HCT116 (cell line): ENCODE results near the gene ACKR4.

Experiments
- CEBPB ChIP-seq: IDR thresholded peaks from 2 replicates; pipeline ENCODE4 v1.6.1; 2012; ENCODE audit warnings: low read depth
- ELF1 ChIP-seq: IDR thresholded peaks from 2 replicates; pipeline ENCODE4 v1.6.1; 2012; ENCODE audit warnings: low read depth, borderline replicate concordance
- EZH2 ChIP-seq: fragments of 200-600 bp; sonication (generic); IDR thresholded peaks from 2 replicates; pipeline ENCODE4 v1.6.1; 2017; ENCODE audit warnings: antibody characterized with exemption, mixed run types
- EZH2phosphoT487 ChIP-seq: fragments of 200-600 bp; IDR thresholded peaks from 2 replicates; pipeline ENCODE4 v1.6.1; 2018; ENCODE audit warnings: antibody characterized with exemption, borderline replicate concordance
- POLR2AphosphoS5 ChIP-seq: IDR thresholded peaks from 2 replicates; pipeline ENCODE4 v1.6.1; 2011; ENCODE audit warnings: mild to moderate bottlenecking, low read depth, low read length, moderate library complexity
- RAD21 ChIP-seq: IDR thresholded peaks from 2 replicates; pipeline ENCODE4 v1.6.1; 2012; ENCODE audit warnings: low read depth, mild to moderate bottlenecking
- SIN3A ChIP-seq: IDR thresholded peaks from 2 replicates; pipeline ENCODE4 v1.6.1; 2012; ENCODE audit warnings: low read depth
- SRF ChIP-seq: IDR thresholded peaks from 2 replicates; pipeline ENCODE4 v1.6.1; 2012; ENCODE audit warnings: low read depth
- ZNF274 ChIP-seq: fragments of 200-500 bp; sonication (Bioruptor generic); IDR thresholded peaks from 2 replicates; pipeline ENCODE4 v1.6.1; 2014; ENCODE audit warnings: mild to moderate bottlenecking, low read depth, low read length, inconsistent platforms
- TF ChIP-seq, protein P1 (sequence below), 3 experiments: fragments of 200-600 bp in 1 of 3; sonication (generic) in 1 of 3; IDR thresholded peaks in 2 of 3; conservative IDR thresholded peaks in 1 of 3; 2 replicates each; pipeline ENCODE4 v1.5.1; 2012 to 2017; ENCODE audit warnings: low read depth in 2 of 3, low read length in 2 of 3, antibody characterized with exemption in 1 of 3, borderline replicate concordance in 1 of 3, control low read depth in 1 of 3, mild to moderate bottlenecking in 1 of 3, mixed read lengths in 1 of 3, mixed run types in 1 of 3, moderate library complexity in 1 of 3; ENCODE audit not compliant: insufficient read depth in 1 of 3
- TF ChIP-seq, protein P2 (sequence below): IDR thresholded peaks from 2 replicates; pipeline ENCODE4 v1.6.1; 2011; ENCODE audit warnings: mild to moderate bottlenecking, low read length, moderate library complexity; ENCODE audit not compliant: insufficient replicate concordance; ENCODE audit errors: extremely low read depth

DNA sequence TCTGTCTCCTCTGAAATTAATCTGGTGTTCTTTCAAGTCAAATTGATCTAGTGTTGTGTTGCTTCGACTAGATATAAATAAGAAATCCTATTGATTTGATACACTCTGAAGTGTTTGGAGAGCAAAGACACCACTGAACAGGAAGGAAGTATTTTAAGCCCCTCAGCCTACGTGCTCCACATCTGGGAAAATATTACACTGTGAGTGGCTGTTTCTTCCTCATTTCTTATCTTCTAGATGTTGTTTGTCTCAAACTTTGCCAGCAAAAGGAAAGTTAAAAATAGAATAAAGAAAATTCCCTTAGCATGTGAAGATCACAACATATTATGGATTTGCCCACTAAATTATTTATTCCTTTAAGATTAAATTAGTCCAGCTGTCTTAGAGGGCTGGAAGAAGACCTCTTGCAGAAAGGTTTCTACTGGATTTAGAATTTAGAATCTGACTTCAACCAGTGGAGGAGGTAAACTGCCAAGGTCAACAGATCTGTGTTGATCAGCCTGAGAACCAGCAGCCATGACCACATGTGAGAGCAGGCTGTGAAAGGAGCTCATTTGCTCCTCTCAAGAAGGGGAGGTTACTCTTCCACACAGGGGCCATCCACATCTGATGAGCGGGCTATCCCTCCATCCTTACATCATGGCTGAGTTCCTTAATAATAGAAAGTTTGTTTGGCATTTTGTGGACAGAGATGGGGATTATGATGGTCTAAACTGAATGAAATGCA, 46.3 kb upstream of the ACKR4 start:
- TF ChIP-seq, protein P1, sequence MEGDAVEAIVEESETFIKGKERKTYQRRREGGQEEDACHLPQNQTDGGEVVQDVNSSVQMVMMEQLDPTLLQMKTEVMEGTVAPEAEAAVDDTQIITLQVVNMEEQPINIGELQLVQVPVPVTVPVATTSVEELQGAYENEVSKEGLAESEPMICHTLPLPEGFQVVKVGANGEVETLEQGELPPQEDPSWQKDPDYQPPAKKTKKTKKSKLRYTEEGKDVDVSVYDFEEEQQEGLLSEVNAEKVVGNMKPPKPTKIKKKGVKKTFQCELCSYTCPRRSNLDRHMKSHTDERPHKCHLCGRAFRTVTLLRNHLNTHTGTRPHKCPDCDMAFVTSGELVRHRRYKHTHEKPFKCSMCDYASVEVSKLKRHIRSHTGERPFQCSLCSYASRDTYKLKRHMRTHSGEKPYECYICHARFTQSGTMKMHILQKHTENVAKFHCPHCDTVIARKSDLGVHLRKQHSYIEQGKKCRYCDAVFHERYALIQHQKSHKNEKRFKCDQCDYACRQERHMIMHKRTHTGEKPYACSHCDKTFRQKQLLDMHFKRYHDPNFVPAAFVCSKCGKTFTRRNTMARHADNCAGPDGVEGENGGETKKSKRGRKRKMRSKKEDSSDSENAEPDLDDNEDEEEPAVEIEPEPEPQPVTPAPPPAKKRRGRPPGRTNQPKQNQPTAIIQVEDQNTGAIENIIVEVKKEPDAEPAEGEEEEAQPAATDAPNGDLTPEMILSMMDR (IDR thresholded peaks at IDR 0.05 in 2 of 3, conservative IDR thresholded peaks at IDR 0.05 in 1 of 3; ENCODE audit: borderline replicate concordance in 1 of 3, insufficient read depth in 1 of 3, low read depth in 2 of 3, low read length in 2 of 3), result no peak
- TF ChIP-seq EZH2phosphoT487 (no peak), SIN3A (no peak), EZH2 (no peak), SRF (no peak), RAD21 (no peak), CEBPB (no peak), ELF1 (no peak), POLR2AphosphoS5 (no peak), ZNF274 (no peak)
- TF ChIP-seq, protein P2, sequence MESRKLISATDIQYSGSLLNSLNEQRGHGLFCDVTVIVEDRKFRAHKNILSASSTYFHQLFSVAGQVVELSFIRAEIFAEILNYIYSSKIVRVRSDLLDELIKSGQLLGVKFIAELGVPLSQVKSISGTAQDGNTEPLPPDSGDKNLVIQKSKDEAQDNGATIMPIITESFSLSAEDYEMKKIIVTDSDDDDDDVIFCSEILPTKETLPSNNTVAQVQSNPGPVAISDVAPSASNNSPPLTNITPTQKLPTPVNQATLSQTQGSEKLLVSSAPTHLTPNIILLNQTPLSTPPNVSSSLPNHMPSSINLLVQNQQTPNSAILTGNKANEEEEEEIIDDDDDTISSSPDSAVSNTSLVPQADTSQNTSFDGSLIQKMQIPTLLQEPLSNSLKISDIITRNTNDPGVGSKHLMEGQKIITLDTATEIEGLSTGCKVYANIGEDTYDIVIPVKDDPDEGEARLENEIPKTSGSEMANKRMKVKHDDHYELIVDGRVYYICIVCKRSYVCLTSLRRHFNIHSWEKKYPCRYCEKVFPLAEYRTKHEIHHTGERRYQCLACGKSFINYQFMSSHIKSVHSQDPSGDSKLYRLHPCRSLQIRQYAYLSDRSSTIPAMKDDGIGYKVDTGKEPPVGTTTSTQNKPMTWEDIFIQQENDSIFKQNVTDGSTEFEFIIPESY, result no peak
